ENCODE measurements around the gene RBM39.

DNA sequence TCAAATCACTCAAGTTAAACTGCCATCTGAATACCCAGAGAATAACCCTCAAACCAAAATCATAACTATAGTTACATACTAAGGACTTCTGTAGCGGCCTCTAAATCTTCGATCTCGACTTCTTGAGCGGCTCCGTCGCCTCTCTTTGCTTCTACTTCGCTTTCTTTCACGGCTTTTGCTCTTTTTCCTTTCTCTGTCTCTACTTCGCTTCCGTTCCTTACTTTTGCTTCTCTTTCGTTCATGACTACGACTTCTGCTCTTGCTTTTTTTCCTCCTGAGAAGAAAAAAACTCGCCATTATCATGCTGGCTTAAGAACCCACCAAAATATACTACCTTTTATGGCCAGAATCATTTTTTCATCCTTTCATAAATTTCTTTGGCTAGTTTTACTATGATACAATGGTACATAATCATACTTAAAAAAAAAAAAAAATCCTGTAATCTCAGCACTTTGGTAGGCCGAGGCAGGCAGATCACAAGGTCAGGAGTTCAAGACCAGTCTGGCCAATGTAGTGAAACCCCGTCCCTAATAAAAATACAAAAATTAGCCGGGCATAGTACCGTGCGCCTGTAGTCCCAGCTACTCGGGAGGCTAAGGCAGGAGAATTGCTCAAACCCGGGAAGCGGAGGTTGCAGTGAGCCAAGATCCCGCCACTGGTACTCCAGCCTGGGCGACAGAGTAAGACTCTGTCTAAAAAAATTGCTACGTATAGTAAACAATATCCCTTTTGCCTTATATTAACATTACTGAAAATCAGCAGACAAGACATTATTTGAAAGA lies 10.0 kb downstream of the RBM39 start:
- TF ChIP-seq CTCF (IDR thresholded peaks at IDR 0.05) (no peak), SIN3A (IDR thresholded peaks at IDR 0.05; ENCODE audit: borderline replicate concordance, insufficient read depth, low read depth, low read length) (no peak), POLR2AphosphoS5 (IDR thresholded peaks at IDR 0.05; ENCODE audit: low read depth, low read length) (no peak)

Measured in Panc1 (cell line).